GM23338 (cell line): Measurements from ENCODE around the gene RNF31. TPM values are rescaled to one million over a fixed set of nuclear protein-coding genes. Genes with fewer than 3 reads are reported as not detected.

Source experiments
- ATAC-seq: fragments of 200-7000 bp; cut with Tn5 transposase; 3 replicates; pipeline ENCODE4 v1.9.1; 2020
- DNase-seq: peaks from one replicate; pipeline ENCODE4 v3.0.0-alpha.2; 2015; ENCODE audit warnings: low spot score
- H2AFZ ChIP-seq: fragments of 200-600 bp; sonication (generic); 2 replicates; pipeline ENCODE4 v1.8.0; 2016; ENCODE audit warnings: antibody characterized with exemption, mild to moderate bottlenecking, moderate library complexity
- H3F3A ChIP-seq: fragments of 200-600 bp; sonication (generic); replicated peaks from 2 replicates; pipeline ENCODE4 v1.8.0; 2017; ENCODE audit warnings: antibody characterized with exemption, mixed run types, low read depth
- H3K27ac ChIP-seq: fragments of 200-600 bp; sonication (generic); 2 replicates; pipeline ENCODE4 v1.6.1; 2016; ENCODE audit warnings: low read depth
- H3K27me3 ChIP-seq: fragments of 200-600 bp; sonication (generic); 2 replicates; pipeline ENCODE4 v1.8.0; 2016; ENCODE audit warnings: mild to moderate bottlenecking, mixed run types, moderate library complexity; ENCODE audit not compliant: insufficient read depth
- H3K36me3 ChIP-seq: fragments of 200-600 bp; sonication (generic); 2 replicates; pipeline ENCODE4 v1.8.0; 2016; ENCODE audit warnings: mild to moderate bottlenecking; ENCODE audit not compliant: insufficient read depth
- H3K4me1 ChIP-seq: fragments of 200-600 bp; sonication (generic); 2 replicates; pipeline ENCODE4 v1.8.0; 2016; ENCODE audit warnings: mild to moderate bottlenecking, moderate library complexity; ENCODE audit not compliant: insufficient read depth
- H3K4me2 ChIP-seq: fragments of 200-600 bp; sonication (generic); 2 replicates; pipeline ENCODE4 v1.7.1; 2017; ENCODE audit warnings: mixed run types
- H3K4me3 ChIP-seq: fragments of 200-600 bp; sonication (generic); 2 replicates; pipeline ENCODE4 v1.6.1; 2016; ENCODE audit warnings: mixed run types
- H3K79me2 ChIP-seq: fragments of 200-600 bp; sonication (generic); replicated peaks from 2 replicates; pipeline ENCODE4 v1.8.0; 2017; ENCODE audit warnings: mild to moderate bottlenecking; ENCODE audit not compliant: insufficient read depth
- H3K9me2 ChIP-seq: fragments of 200-600 bp; sonication (generic); 2 replicates; pipeline ENCODE4 v1.8.0; 2017; ENCODE audit not compliant: insufficient read depth
- H4K20me1 ChIP-seq: fragments of 200-600 bp; sonication (generic); replicated peaks from 2 replicates; pipeline ENCODE4 v1.8.0; 2017; ENCODE audit warnings: mild to moderate bottlenecking; ENCODE audit not compliant: insufficient read depth
- H3K27ac Mint-ChIP-seq: 2 replicates; pipeline ENCODE4 v1.8.0; 2020; ENCODE audit warnings: inconsistent platforms, mild to moderate bottlenecking, moderate library complexity, mixed read lengths
- H3K27me3 Mint-ChIP-seq: 3 replicates; pipeline ENCODE4 v1.8.0; 2022; ENCODE audit warnings: low read depth, mild to moderate bottlenecking, moderate library complexity, mixed read lengths, inconsistent platforms; ENCODE audit not compliant: insufficient read depth, poor library complexity
- H3K36me3 Mint-ChIP-seq: 3 replicates; pipeline ENCODE4 v1.8.0; 2021; ENCODE audit warnings: low read depth, mild to moderate bottlenecking, inconsistent platforms, moderate library complexity, mixed read lengths
- H3K4me1 Mint-ChIP-seq: 3 replicates; pipeline ENCODE4 v1.8.0; 2020; ENCODE audit warnings: mild to moderate bottlenecking, inconsistent platforms, mixed read lengths
- H3K4me3 Mint-ChIP-seq: 3 replicates; pipeline ENCODE4 v1.8.0; 2021; ENCODE audit warnings: moderate library complexity, mild to moderate bottlenecking, inconsistent platforms, mixed read lengths
- H3K9me3 Mint-ChIP-seq: 3 replicates; pipeline ENCODE4 v1.8.0; 2020; ENCODE audit warnings: moderate library complexity, mild to moderate bottlenecking, inconsistent platforms, mixed read lengths
- CREB1 ChIP-seq: fragments of 250-450 bp; sonication (Bioruptor Pico); IDR thresholded peaks from 2 replicates; pipeline ENCODE4 v1.5.0; 2020; ENCODE audit warnings: low read depth, mild to moderate bottlenecking, moderate library complexity
- EZH2 ChIP-seq: fragments of 200-600 bp; sonication (generic); IDR thresholded peaks from one replicate; pipeline ENCODE4 v1.8.0; 2017; ENCODE audit warnings: antibody characterized with exemption, mild to moderate bottlenecking, low read depth; ENCODE audit not compliant: unreplicated experiment
- EZH2phosphoT487 ChIP-seq: fragments of 200-600 bp; sonication (generic); IDR thresholded peaks from one replicate; pipeline ENCODE4 v1.8.1; 2018; ENCODE audit warnings: antibody characterized with exemption; ENCODE audit not compliant: unreplicated experiment
- JUNB ChIP-seq: IDR thresholded peaks from one replicate; pipeline ENCODE4 v1.6.1; 2016; ENCODE audit warnings: antibody characterized with exemption; ENCODE audit not compliant: unreplicated experiment
- NANOG ChIP-seq: IDR thresholded peaks from 2 replicates; pipeline ENCODE4 v1.6.1; 2016; ENCODE audit warnings: antibody characterized with exemption, borderline replicate concordance
- POLR2AphosphoS5 ChIP-seq: IDR thresholded peaks from 2 replicates; pipeline ENCODE4 v1.6.1; 2016; ENCODE audit warnings: antibody characterized with exemption, low read depth
- REST ChIP-seq: IDR thresholded peaks from one replicate; pipeline ENCODE4 v1.6.1; 2018; ENCODE audit warnings: antibody characterized with exemption; ENCODE audit not compliant: unreplicated experiment
- STAT1 ChIP-seq: IDR thresholded peaks from one replicate; pipeline ENCODE4 v1.6.1; 2016; ENCODE audit warnings: antibody characterized with exemption; ENCODE audit not compliant: unreplicated experiment
- ZNF114 ChIP-seq: fragments of 250-450 bp; sonication (Bioruptor Pico); IDR thresholded peaks from 2 replicates; pipeline ENCODE4 v1.5.0; 2020; ENCODE audit warnings: mild to moderate bottlenecking, moderate library complexity
- ZNF331 ChIP-seq: fragments of 250-450 bp; sonication (Bioruptor Pico); IDR thresholded peaks from 2 replicates; pipeline ENCODE4 v1.5.0; 2020; ENCODE audit warnings: low read depth, mild to moderate bottlenecking, moderate library complexity
- polyA plus RNA-seq: library from polyadenylated mRNA; unstranded; fragments of >200 nt; fragmentation: Nextera tagmentation; extraction: Ambion mirVana; gene quantifications from 2 replicates; pipeline ENCODE4 v1.2.1, GENCODE V29; 2016
- total RNA-seq: library from RNA; depleted of rRNA; stranded (reverse); fragments of >200 nt; shearing (Covaris generic); gene quantifications from 2 replicates; pipeline ENCODE4 v1.2.3, GENCODE V29; 2014

RNF31 gene
- total and polyA plus RNA-seq, 2 experiments from 2014 or later, result 54.8 to 87.4 TPM

GRCh38 chr14:24110060-24110459 lies 37.2 kb upstream of the RNF31 start (continued):
- no peak for TF ChIP-seq REST
- no peak for TF ChIP-seq CREB1 (CRISPR knock-in tag)
- no peak for TF ChIP-seq NANOG
- no peak for TF ChIP-seq POLR2AphosphoS5

GRCh38 chr14:24110523-24110922 lies 36.8 kb upstream of the RNF31 start:
- Histone ChIP-seq H3K36me3 (no peaks in the 10 kb centered on the region), H3K27me3 (no peaks in the 10 kb centered on the region), H3K79me2 (no peaks in the 10 kb centered on the region), H2AFZ (no peak overlapping the region), H3F3A (peaks cover 6% of the 10 kb centered on the region; the same call in 1 of the 2 replicates), H3K27ac (no peak overlapping the region), H4K20me1 (no peaks in the 10 kb centered on the region; the same call in 1 of the 2 replicates), H3K4me1 (no peaks in the 10 kb centered on the region), H3K9me2 (no peaks in the 10 kb centered on the region), H3K4me3 (no peak overlapping the region), H3K4me2 (no peak overlapping the region)
- TF ChIP-seq NANOG (no peak), JUNB (no peak), CREB1 (CRISPR knock-in tag) (no peak), ZNF114 (CRISPR knock-in tag) (no peak)
- ATAC-seq (no peak), DNase-seq (no peak)
- Mint-ChIP-seq H3K4me1 (peaks cover 7% of the 10 kb centered on the region), H3K36me3 (peaks cover 3% of the 10 kb centered on the region; the same call in 1 of the 3 replicates), H3K27ac (no peak overlapping the region), H3K9me3 (peaks cover 3% of the 10 kb centered on the region; the same call in 1 of the 3 replicates), H3K4me3 (no peak overlapping the region), H3K27me3 (peaks cover 21% of the 10 kb centered on the region)

DNA sequence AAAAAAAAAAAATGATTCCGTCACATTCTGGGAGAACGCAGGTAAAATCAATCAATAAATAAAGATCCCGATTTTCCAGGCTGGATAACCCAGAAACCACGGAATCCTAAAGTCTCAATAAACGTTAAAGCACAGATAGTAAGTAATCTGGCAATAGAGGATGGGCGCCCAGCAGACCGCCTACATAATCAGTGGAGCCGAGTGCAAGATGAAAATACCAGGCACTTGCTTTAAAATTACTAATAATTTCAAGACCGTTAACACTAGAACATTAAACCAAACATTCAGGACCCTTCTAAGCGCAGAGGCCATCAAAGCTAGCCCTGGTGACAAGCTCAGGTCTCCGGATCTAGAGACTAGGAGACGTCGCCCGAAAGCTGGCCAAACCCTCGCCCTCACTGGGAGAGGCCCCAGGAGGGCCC lies 33.9 kb upstream of the RNF31 start:
- peaks cover 3% of the 10 kb centered on the region; the same call in 1 of the 3 replicates for H3K9me3 Mint-ChIP-seq
- H3F3A ChIP-seq, result peaks cover 6% of the 10 kb centered on the region; the same call in 1 of the 2 replicates
- H3K27me3 ChIP-seq, result no peaks in the 10 kb centered on the region
- H3K79me2 ChIP-seq, result peaks cover 11% of the 10 kb centered on the region
- peak overlapping the region; percentile 93 for H3K4me3 Mint-ChIP-seq
- H3K36me3 ChIP-seq, result peaks cover 4% of the 10 kb centered on the region; the same call in 1 of the 2 replicates
- peak overlapping the region; percentile 95 for H2AFZ ChIP-seq
- peak overlapping the region; percentile 77 for H3K4me3 ChIP-seq
- peaks cover 16% of the 10 kb centered on the region for H3K4me1 Mint-ChIP-seq
- no peak for ATAC-seq
- peaks cover 6% of the 10 kb centered on the region for H3K4me1 ChIP-seq
- DNase-seq, result no peak
- no peaks in the 10 kb centered on the region; the same call in none of the 2 replicates for H4K20me1 ChIP-seq
- H3K4me2 ChIP-seq, result peak overlapping the region; percentile 96
- peaks cover 23% of the 10 kb centered on the region for H3K27me3 Mint-ChIP-seq
- H3K9me2 ChIP-seq, result no peaks in the 10 kb centered on the region
- H3K27ac Mint-ChIP-seq, result peak overlapping the region; percentile 99
- H3K36me3 Mint-ChIP-seq, result peaks cover 14% of the 10 kb centered on the region
- H3K27ac ChIP-seq, result peak overlapping the region; percentile 94; the same call in 1 of the 2 replicates
- TF ChIP-seq STAT1 (no peak), REST (no peak), POLR2AphosphoS5 (no peak), EZH2 (no peak), CREB1 (CRISPR knock-in tag) (no peak), EZH2phosphoT487 (no peak), ZNF331 (no peak), NANOG (no peak), ZNF114 (CRISPR knock-in tag) (no peak)
